Liver (tissue), 9 donors: ENCODE data around the gene IFIT1. TPM values are rescaled to one million over a fixed set of nuclear protein-coding genes. Genes with fewer than 3 reads are reported as not detected.
"Not testable (repeated sequence)": the region's sequence is repeated elsewhere in the genome, so short reads cannot be mapped to it uniquely, and the experiment has no call there.

Source experiments
- DNase-seq: peaks from one replicate; pipeline ENCODE4 v3.0.0-alpha.2; 2017; ENCODE audit warnings: low spot score
- H3K27ac ChIP-seq, 2 donors: one replicate each; pipeline ENCODE4 v1.7.0; 2013; ENCODE audit warnings: inconsistent platforms in 2 of 2, low read length in 2 of 2, control low read depth in 1 of 2, low read depth in 1 of 2, mild to moderate bottlenecking in 1 of 2
- H3K27me3 ChIP-seq, 4 donors: one replicate each; pipeline versions ENCODE4 v1.6.1 to v1.7.0; 2013; ENCODE audit warnings: low read length in 3 of 4, inconsistent platforms in 1 of 4, mild to moderate bottlenecking in 1 of 4, moderate library complexity in 1 of 4; ENCODE audit not compliant: control insufficient read depth in 4 of 4, insufficient read depth in 4 of 4
- H3K36me3 ChIP-seq, 4 donors: one replicate each; pipeline versions ENCODE4 v1.6.1 to v1.7.0; 2013; ENCODE audit warnings: low read length in 3 of 4, mild to moderate bottlenecking in 3 of 4, low read depth in 1 of 4, moderate library complexity in 1 of 4; ENCODE audit not compliant: control insufficient read depth in 4 of 4, insufficient read depth in 3 of 4
- H3K4me1 ChIP-seq, 4 donors: one replicate each; pipeline versions ENCODE4 v1.6.1 to v1.7.0; 2013; ENCODE audit warnings: low read length in 3 of 4, mild to moderate bottlenecking in 3 of 4, moderate library complexity in 1 of 4; ENCODE audit not compliant: control insufficient read depth in 4 of 4, insufficient read depth in 4 of 4
- H3K4me3 ChIP-seq, 3 donors: one replicate each; pipeline versions ENCODE4 v1.6.1 to v1.7.0; 2013; ENCODE audit warnings: low read length in 3 of 3, control low read depth in 1 of 3, low read depth in 1 of 3, mild to moderate bottlenecking in 1 of 3
- H3K9ac ChIP-seq, 2 donors: one replicate each; pipeline ENCODE4 v1.7.0; 2013; ENCODE audit warnings: low read length in 2 of 2, mild to moderate bottlenecking in 2 of 2, moderate library complexity in 2 of 2, control low read depth in 1 of 2, low read depth in 1 of 2
- H3K9me3 ChIP-seq, 4 donors: one replicate each; pipeline versions ENCODE4 v1.6.1 to v1.7.0; 2013; ENCODE audit warnings: low read length in 3 of 4; ENCODE audit not compliant: control insufficient read depth in 4 of 4
- ATF3 ChIP-seq: IDR thresholded peaks from 2 replicates; pipeline ENCODE4 v1.6.1; 2016; ENCODE audit warnings: antibody characterized with exemption
- FOXA1 ChIP-seq: IDR thresholded peaks from 2 replicates; pipeline ENCODE4 v1.6.1; 2016; ENCODE audit warnings: antibody characterized with exemption
- FOXA2 ChIP-seq: IDR thresholded peaks from 2 replicates; pipeline ENCODE4 v1.6.1; 2016; ENCODE audit warnings: antibody characterized with exemption
- HNF4A ChIP-seq, 2 donors: conservative IDR thresholded peaks; 2 replicates each; pipeline ENCODE4 v1.6.1; 2016; ENCODE audit warnings: antibody characterized with exemption in 2 of 2, mild to moderate bottlenecking in 2 of 2
- HNF4G ChIP-seq: IDR thresholded peaks from 2 replicates; pipeline ENCODE4 v1.6.1; 2016; ENCODE audit warnings: antibody characterized with exemption
- NR2F2 ChIP-seq: IDR thresholded peaks from 2 replicates; pipeline ENCODE4 v1.6.1; 2016; ENCODE audit warnings: antibody characterized with exemption
- RAD21 ChIP-seq, 2 donors: IDR thresholded peaks; 2 replicates each; pipeline ENCODE4 v1.6.1; 2016; ENCODE audit warnings: antibody characterized with exemption in 2 of 2, mild to moderate bottlenecking in 2 of 2
- REST ChIP-seq: IDR thresholded peaks from 2 replicates; pipeline ENCODE4 v1.6.1; 2016; ENCODE audit warnings: antibody characterized with exemption, mild to moderate bottlenecking
- RXRA ChIP-seq, 2 donors: IDR thresholded peaks; 2 replicates each; pipeline ENCODE4 v1.6.1; 2017 to 2018; ENCODE audit warnings: antibody characterized with exemption in 2 of 2, mild to moderate bottlenecking in 1 of 2
- YY1 ChIP-seq: IDR thresholded peaks from 2 replicates; pipeline ENCODE4 v1.6.1; 2016; ENCODE audit warnings: antibody characterized with exemption, mild to moderate bottlenecking
- ZBTB33 ChIP-seq: IDR thresholded peaks from 2 replicates; pipeline ENCODE4 v1.6.1; 2016; ENCODE audit warnings: antibody characterized with exemption
- WGBS: extraction: QIAGEN DNeasy Blood & Tissue Kit; methylation state at CpG from one replicate; pipeline ENCODE4 v1.1.7; 2013; 5-methylcytosine and 5-hydroxymethylcytosine counted together
- polyA plus RNA-seq, 2 donors: library from polyadenylated mRNA; stranded (reverse) in 1 of 2; unstranded in 1 of 2; fragments of 200-250 nt in 1 of 2; fragments of >200 nt in 1 of 2; fragmentation: Nextera tagmentation in 1 of 2; extraction: Ambion mirVana in 1 of 2; gene quantifications; one replicate each; pipeline versions ENCODE4 v1.2.1 to v1.2.3, GENCODE V29; 2013 to 2015
- total RNA-seq, 2 donors: library from RNA; depleted of rRNA; stranded (reverse); fragments of >200 nt; gene quantifications; one replicate each; pipeline ENCODE4 v1.2.3, GENCODE V29; 2014
- TF ChIP-seq, protein P1 (sequence below): fragments of 150-350 bp; IDR thresholded peaks from 2 replicates; pipeline ENCODE4 v1.5.1; 2017; ENCODE audit warnings: improper control_type of control experiment, low read depth, low read length; ENCODE audit not compliant: missing input control
- donor health status: healthy.
- donor health status: healthy.
- donor health status: healthy.
- donor health status: healthy.
- donor health status: healthy.

IFIT1 gene
- total and polyA plus RNA-seq, 4 donors = 8.1 to 17.5 (median 11.6) TPM

DNA sequence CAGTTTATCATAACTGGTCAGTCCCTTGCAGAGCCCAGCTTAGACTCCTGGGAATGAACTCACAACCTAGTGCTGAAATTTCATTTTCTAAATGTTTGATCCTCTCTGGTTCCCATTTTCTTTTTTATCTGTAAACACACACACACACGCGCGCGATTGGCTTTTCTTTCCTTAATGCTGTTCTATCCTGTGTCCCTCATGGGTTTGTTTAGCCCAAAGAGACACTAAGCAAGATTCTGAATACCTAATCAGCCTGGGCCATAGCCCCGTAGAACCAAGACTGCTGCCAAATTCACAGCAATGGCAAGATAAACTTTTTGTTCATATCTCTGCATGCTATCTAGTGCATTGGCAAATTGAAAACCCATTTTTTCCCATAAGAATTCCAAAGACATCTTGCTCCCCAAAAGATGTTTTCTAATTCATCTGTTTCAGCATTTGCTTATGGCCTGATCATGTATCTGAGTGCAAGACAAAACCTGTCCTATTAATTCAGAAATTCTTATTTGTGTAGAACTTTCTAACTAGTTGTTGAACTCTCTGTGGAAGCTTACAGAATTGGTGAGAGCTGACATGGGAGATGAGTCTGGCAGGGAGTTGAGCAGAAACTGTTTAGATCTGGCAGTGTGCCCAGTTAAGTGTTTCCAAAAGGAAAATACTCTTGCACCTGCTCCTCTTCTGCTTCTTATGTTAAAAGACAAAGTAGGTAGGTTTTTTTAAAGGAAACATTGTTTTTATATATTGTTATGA is 1.8 kb upstream of the IFIT1 start:
- H3K27me3 ChIP-seq = no peaks in the 10 kb centered on the region
- H3K27ac ChIP-seq = no peak overlapping the region
- H3K9ac ChIP-seq = no peak overlapping the region
- H3K4me3 ChIP-seq = no peak overlapping the region
- H3K4me1 ChIP-seq = peaks cover 3 to 33% (median 14%) of the 10 kb centered on the region in 4 donors
- no peaks in the 10 kb centered on the region for H3K36me3 ChIP-seq
- no peak for TF ChIP-seq HNF4G
- no peak for TF ChIP-seq RXRA (IDR thresholded peaks at IDR 0.05)
- no peak for TF ChIP-seq ATF3
- TF ChIP-seq NR2F2 = no peak
- no peak for TF ChIP-seq ZBTB33
- no peak for TF ChIP-seq HNF4A (conservative IDR thresholded peaks at IDR 0.05)
- TF ChIP-seq, protein P1, sequence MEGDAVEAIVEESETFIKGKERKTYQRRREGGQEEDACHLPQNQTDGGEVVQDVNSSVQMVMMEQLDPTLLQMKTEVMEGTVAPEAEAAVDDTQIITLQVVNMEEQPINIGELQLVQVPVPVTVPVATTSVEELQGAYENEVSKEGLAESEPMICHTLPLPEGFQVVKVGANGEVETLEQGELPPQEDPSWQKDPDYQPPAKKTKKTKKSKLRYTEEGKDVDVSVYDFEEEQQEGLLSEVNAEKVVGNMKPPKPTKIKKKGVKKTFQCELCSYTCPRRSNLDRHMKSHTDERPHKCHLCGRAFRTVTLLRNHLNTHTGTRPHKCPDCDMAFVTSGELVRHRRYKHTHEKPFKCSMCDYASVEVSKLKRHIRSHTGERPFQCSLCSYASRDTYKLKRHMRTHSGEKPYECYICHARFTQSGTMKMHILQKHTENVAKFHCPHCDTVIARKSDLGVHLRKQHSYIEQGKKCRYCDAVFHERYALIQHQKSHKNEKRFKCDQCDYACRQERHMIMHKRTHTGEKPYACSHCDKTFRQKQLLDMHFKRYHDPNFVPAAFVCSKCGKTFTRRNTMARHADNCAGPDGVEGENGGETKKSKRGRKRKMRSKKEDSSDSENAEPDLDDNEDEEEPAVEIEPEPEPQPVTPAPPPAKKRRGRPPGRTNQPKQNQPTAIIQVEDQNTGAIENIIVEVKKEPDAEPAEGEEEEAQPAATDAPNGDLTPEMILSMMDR = no peak
- TF ChIP-seq FOXA2 = no peak
- no peak for TF ChIP-seq FOXA1
- no peak for TF ChIP-seq REST
- TF ChIP-seq YY1 = no peak
- no peak for TF ChIP-seq RAD21 (IDR thresholded peaks at IDR 0.05)
- no peaks in the 10 kb centered on the region for H3K9me3 ChIP-seq
- 84% methylated on average over 5 of the region's 5 CpGs for WGBS
- DNase-seq = no peak

- not testable (repeated sequence) for DNase-seq, H3K9ac ChIP-seq, H3K4me3 ChIP-seq, H3K36me3 ChIP-seq, H3K9me3 ChIP-seq, H3K27ac ChIP-seq, H3K27me3 ChIP-seq
- WGBS = 94% methylated on average over 4 of the region's 4 CpGs
- H3K4me1 ChIP-seq = peaks cover 3 to 35% (median 14%) of the 10 kb centered on the region in 4 donors
These were observed 1.2 kb upstream of the IFIT1 start for GRCh38 chr10:89391226-89391576.
